Skeletal muscle tissue (tissue), 4 donors: ENCODE data around the gene KIF1B. TPM values are rescaled to one million over a fixed set of nuclear protein-coding genes. Genes with fewer than 3 reads are reported as not detected.

Experiments used
- H3K27ac ChIP-seq: one replicate; pipeline ENCODE4 v1.7.0; 2013; ENCODE audit warnings: mild to moderate bottlenecking, low read depth, low read length, inconsistent platforms
- H3K27me3 ChIP-seq, 3 donors: one replicate each; pipeline ENCODE4 v1.7.0; 2013; ENCODE audit warnings: low read length in 3 of 3; ENCODE audit not compliant: control insufficient read depth in 3 of 3, insufficient read depth in 3 of 3
- H3K36me3 ChIP-seq, 3 donors: one replicate each; pipeline ENCODE4 v1.7.0; 2013; ENCODE audit warnings: low read length in 3 of 3; ENCODE audit not compliant: control insufficient read depth in 3 of 3, insufficient read depth in 3 of 3
- H3K4me1 ChIP-seq, 3 donors: one replicate each; pipeline ENCODE4 v1.7.0; 2013; ENCODE audit warnings: low read length in 3 of 3, mild to moderate bottlenecking in 3 of 3; ENCODE audit not compliant: control insufficient read depth in 3 of 3, insufficient read depth in 3 of 3
- H3K4me3 ChIP-seq, 3 donors: one replicate each; pipeline ENCODE4 v1.7.0; 2013; ENCODE audit warnings: low read length in 3 of 3
- H3K9ac ChIP-seq, 3 donors: one replicate each; pipeline ENCODE4 v1.7.0; 2013; ENCODE audit warnings: low read length in 3 of 3, mild to moderate bottlenecking in 3 of 3, moderate library complexity in 2 of 3, low read depth in 1 of 3
- H3K9me3 ChIP-seq, 3 donors: one replicate each; pipeline ENCODE4 v1.7.0; 2013; ENCODE audit warnings: low read length in 3 of 3; ENCODE audit not compliant: control insufficient read depth in 3 of 3
- total RNA-seq: library from RNA; depleted of rRNA; stranded (reverse); fragments of >200 nt; gene quantifications from one replicate; pipeline ENCODE4 v1.2.3, GENCODE V29; 2014
- donor health status: Osteomylitis.

The KIF1B gene
- total RNA-seq, 1 donor from 2014 or later: 127 TPM

DNA sequence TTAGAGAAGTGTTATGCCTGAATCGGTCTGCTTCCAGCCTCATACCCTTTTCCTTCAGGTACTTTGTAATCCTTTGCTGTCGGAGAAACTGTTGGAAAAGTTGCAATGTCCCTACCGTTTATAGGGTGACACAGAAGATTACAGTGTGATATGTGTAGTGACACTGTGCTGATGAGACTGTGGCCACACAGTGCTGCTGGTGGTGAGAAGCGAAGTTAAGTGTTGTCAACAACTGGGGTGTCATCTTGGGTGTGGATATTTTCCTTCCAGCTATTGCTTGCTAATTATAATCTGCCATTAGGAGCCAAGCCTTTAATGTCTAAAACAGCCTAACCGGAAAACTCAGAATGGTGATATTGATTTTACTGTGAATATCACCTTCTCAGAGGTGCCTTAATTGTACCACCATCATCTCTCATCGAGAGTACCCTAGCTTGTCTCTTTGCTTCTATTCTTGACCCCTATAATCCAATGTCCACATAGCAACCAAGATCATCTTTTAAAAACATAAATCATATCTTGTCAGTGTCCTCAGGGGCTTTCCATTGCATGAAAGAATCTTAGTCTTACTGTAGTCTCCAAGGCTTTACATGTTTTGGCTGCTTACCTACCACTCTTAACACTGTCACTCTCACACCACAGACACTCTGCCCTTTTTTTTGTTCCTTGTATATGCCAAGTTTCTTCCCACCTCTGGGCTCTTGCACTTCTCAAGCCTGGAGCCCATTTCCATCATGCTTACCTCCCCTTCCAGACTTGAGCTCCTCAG lies 99.1 kb downstream of the KIF1B start:
- Histone ChIP-seq H3K9ac (peak overlapping the region in 1 of 3 donors; percentile 26), H3K36me3 (peaks cover under 1 to 10% (median 10%) of the 10 kb centered on the region in 3 donors), H3K27me3 (no peaks in the 10 kb centered on the region), H3K4me3 (no peak overlapping the region), H3K4me1 (peaks cover 19 to 34% (median 29%) of the 10 kb centered on the region in 3 donors), H3K9me3 (no peaks in the 10 kb centered on the region), H3K27ac (peak overlapping the region; percentile 46)

DNA sequence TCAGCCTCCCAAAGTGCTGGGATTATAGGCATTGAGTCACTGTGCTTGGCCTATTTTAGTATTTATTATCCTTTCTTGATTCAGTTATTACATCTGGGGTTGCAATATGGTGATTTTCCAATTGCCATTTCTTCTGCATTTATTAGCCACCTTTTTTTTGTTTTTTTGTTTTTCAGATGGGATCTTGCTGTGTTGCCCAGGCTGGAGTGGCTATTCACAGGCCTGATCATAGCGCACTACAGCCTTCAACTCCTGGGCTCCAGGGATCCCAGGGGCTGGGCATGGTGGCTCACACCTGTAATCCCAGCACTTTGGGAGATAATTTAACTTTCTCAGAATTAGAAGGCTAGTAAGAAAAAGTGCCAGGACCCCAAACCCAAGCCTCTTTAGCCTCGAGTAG lies 106.4 kb downstream of the KIF1B start:
- H3K9ac ChIP-seq: no peak overlapping the region
- peaks cover 0 to 7% (median 3%) of the 10 kb centered on the region in 3 donors for H3K36me3 ChIP-seq
- H3K27me3 ChIP-seq: no peaks in the 10 kb centered on the region
- H3K9me3 ChIP-seq: no peaks in the 10 kb centered on the region
- no peaks in the 10 kb centered on the region for H3K4me1 ChIP-seq
- H3K4me3 ChIP-seq: no peak overlapping the region
- H3K27ac ChIP-seq: no peak overlapping the region

DNA sequence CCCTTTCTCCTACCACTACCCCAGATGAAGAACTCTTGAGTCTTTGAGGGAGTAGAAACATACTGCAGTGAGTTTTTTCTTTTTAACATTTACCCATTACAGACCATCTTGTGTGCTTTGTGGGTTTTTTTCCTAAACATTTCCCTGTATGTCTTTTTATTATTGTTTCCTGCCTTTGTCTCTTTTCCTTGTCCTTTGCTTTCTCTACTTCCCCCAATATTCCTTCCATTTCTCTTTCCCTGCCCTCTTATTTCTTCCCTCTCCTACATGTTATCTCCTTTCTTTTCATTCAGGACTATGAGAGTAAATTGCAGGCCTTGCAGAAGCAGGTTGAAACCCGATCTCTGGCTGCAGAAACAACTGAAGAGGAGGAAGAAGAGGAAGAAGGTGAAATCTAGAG lies 109.4 kb downstream of the KIF1B start:
- Histone ChIP-seq H3K27ac (no peak overlapping the region), H3K4me1 (no peaks in the 10 kb centered on the region), H3K36me3 (peaks cover 6 to 22% (median 17%) of the 10 kb centered on the region in 3 donors), H3K4me3 (no peak overlapping the region), H3K9ac (no peak overlapping the region), H3K27me3 (no peaks in the 10 kb centered on the region), H3K9me3 (no peaks in the 10 kb centered on the region)

DNA sequence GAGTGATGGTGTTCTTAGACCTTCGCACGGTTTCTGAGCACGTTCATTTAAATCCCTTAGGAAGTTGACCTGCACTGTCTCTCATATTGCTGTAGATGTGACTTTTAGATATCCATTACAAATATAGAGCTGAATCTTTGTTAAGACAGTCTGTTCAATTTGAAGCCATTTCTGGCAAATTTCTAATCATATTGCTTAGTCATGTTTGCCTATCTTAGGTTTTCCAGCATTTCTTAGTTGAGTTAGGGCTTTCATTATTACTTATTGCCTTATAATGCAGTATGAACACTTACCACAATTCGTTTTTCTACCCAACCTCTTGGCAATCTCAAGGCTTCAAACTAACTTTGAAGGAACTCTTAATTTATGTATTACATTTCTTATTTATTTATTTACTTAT lies 110.0 kb downstream of the KIF1B start:
- Histone ChIP-seq H3K4me1 (no peaks in the 10 kb centered on the region), H3K27ac (no peak overlapping the region), H3K27me3 (no peaks in the 10 kb centered on the region), H3K9ac (no peak overlapping the region), H3K4me3 (no peak overlapping the region), H3K9me3 (no peaks in the 10 kb centered on the region), H3K36me3 (peaks cover 6 to 23% (median 17%) of the 10 kb centered on the region in 3 donors)

DNA sequence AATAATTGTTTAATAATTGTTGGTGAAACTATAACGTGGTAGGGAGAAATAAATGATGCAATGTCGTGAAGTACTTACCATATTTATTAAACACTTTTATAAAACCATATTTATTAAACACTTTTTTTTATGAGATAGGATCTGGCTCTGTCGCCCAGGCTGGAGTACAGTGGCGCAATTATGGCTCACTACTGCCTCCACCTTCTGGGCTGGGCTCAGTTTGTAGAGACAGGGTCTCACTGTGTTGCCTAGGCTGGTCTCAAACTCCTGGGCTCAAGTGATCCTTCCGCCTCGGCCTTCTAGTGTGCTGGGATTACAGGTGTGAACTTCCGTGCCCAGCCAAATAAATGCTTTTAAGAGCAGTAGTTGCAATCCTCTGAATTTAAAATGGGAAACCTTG lies 112.5 kb downstream of the KIF1B start:
- H3K36me3 ChIP-seq: peaks cover 13 to 35% (median 29%) of the 10 kb centered on the region in 3 donors
- H3K9me3 ChIP-seq: no peaks in the 10 kb centered on the region
- no peaks in the 10 kb centered on the region for H3K4me1 ChIP-seq
- H3K27ac ChIP-seq: no peak overlapping the region
- no peak overlapping the region for H3K9ac ChIP-seq
- H3K27me3 ChIP-seq: no peaks in the 10 kb centered on the region
- H3K4me3 ChIP-seq: no peak overlapping the region

DNA sequence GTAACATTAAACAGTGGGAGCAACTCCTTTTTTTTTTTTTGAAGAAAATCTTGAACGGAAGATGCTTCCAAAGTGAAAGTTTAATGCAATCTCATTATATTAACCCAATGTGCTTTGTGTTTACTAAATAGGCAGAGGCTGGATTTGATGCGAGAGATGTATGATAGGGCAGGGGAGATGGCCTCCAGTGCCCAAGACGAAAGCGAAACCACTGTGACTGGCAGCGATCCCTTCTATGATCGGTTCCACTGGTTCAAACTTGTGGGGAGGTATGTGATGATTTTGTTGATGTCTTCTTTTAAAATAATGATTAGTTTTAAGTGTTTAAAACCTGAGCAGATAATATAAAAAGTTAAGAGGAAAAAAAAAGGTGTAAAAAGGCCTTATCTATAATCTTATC lies 114.3 kb downstream of the KIF1B start:
- H3K4me1 ChIP-seq: no peaks in the 10 kb centered on the region
- no peak overlapping the region for H3K4me3 ChIP-seq
- no peak overlapping the region for H3K9ac ChIP-seq
- H3K36me3 ChIP-seq: peaks cover 13 to 37% (median 29%) of the 10 kb centered on the region in 3 donors
- no peaks in the 10 kb centered on the region for H3K27me3 ChIP-seq
- H3K27ac ChIP-seq: no peak overlapping the region
- H3K9me3 ChIP-seq: no peaks in the 10 kb centered on the region

DNA sequence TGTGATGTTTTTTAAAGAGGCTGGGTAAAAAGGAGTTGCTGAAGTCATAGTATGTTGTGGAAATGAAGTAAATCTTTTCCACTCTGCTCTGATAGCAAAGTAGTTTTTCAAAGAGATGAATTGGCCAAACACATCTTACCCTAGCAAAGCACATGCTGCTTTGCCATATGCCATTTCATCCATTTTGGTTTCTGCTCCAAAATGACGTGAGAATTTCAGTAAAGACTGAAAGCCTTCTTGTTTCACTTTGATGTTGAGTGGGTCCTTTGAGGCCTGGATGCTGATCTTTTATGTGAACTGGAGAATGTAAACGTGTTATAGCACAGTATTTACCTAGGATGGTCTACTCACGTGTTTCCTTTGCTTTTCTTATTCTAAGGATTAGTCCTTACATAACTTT lies 115.2 kb downstream of the KIF1B start:
- no peaks in the 10 kb centered on the region for H3K27me3 ChIP-seq
- peaks cover 14 to 37% (median 29%) of the 10 kb centered on the region in 3 donors for H3K36me3 ChIP-seq
- no peaks in the 10 kb centered on the region for H3K9me3 ChIP-seq
- H3K27ac ChIP-seq: no peak overlapping the region
- H3K4me3 ChIP-seq: no peak overlapping the region
- H3K9ac ChIP-seq: no peak overlapping the region
- no peaks in the 10 kb centered on the region for H3K4me1 ChIP-seq

DNA sequence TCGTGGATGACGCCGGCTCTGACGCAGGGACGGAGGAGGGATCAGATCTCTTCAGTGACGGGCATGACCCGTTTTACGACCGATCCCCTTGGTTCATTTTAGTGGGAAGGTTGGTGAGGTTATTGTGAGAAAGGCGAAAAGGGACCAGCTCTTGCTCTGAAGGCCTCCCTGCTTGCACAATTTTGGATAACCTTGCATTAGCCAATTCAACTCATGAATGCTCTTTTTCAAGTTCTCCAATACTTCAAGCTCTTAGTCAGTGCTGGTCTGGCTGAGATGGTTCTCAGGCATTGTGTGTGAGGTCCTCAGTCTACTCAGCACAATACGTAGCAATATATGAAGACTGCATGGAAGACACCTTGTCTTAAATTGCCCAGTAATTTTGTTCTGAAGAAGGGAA lies 115.9 kb downstream of the KIF1B start:
- H3K4me1 ChIP-seq: no peaks in the 10 kb centered on the region
- no peak overlapping the region for H3K4me3 ChIP-seq
- H3K9me3 ChIP-seq: no peaks in the 10 kb centered on the region
- H3K9ac ChIP-seq: no peak overlapping the region
- H3K27ac ChIP-seq: no peak overlapping the region
- H3K27me3 ChIP-seq: no peaks in the 10 kb centered on the region
- peaks cover 15 to 37% (median 29%) of the 10 kb centered on the region in 3 donors for H3K36me3 ChIP-seq

DNA sequence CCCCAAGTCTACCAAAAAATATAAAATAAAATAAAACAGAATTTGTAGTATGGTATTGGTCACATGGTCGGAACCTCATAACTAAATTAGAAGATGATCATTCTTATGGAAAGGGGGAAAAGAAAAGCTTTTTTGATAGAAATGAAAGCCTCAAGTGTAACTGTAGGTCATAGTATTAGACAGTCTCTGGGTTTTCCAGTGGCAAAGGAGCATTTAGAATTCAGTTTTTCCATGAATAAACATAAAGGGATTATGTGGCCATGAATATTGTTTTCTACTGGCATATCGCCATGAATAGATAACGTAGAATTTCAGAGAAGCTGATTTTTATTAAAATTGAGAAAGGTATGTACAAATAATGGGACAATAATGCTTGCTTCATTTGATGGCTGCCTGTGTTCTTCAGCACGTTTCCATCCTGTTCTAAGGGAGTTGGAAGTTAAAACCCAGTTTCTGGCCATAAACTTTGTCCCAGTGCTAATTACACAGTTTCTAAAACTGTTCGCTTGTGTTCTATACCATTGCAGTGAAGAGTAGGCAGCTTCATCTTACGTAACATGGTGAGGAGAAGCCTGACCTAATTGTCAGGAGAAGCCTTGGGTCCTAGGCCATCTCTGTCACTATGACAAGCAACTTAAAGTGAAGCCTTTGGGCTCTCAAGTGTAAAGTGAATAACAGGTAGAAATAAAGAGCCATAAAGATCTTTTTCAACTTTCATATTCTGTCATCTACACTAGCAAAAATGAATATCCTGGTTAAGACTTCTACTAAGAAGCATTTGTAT lies 118.0 kb downstream of the KIF1B start:
- Histone ChIP-seq H3K36me3 (peaks cover 14 to 29% (median 20%) of the 10 kb centered on the region in 3 donors), H3K27ac (no peak overlapping the region), H3K9ac (no peak overlapping the region), H3K4me1 (no peaks in the 10 kb centered on the region), H3K27me3 (no peaks in the 10 kb centered on the region), H3K4me3 (no peak overlapping the region), H3K9me3 (no peaks in the 10 kb centered on the region)

DNA sequence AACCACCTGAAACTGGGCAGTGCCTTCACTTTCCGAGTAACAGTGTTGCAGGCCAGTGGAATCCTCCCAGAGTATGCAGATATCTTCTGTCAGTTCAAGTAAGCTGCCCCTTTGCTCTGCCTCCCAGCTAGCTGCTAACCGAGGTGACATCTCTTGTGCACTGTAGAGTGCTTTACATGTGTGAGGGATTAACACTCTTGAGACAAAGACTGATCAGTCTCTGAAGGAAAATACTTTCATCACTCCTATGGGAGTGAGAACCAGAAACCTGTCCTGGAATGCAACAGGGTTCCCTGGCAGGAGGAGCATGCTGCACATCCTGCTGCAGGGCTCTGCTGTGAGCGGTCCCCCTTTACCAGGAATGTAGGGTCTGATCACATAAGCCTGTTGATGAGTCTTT lies 127.1 kb downstream of the KIF1B start:
- peaks cover 42 to 61% (median 59%) of the 10 kb centered on the region in 3 donors for H3K36me3 ChIP-seq
- no peaks in the 10 kb centered on the region for H3K9me3 ChIP-seq
- no peak overlapping the region for H3K4me3 ChIP-seq
- no peak overlapping the region for H3K9ac ChIP-seq
- H3K27ac ChIP-seq: no peak overlapping the region
- H3K27me3 ChIP-seq: no peaks in the 10 kb centered on the region
- H3K4me1 ChIP-seq: no peaks in the 10 kb centered on the region
